AG04450 (cell line): Measurements from ENCODE around the gene TPSAB1. TPM values are rescaled to one million over a fixed set of nuclear protein-coding genes. Genes with fewer than 3 reads are reported as not detected.

Experiments
- CTCF ChIA-PET: fragments of 300-600, 350-600 bp; formaldehyde crosslinking; extraction: SDS; loops from one replicate; lab custom pipeline; 2022; ENCODE audit warnings: antibody characterized with exemption, inconsistent platforms; lab: Charles Lee
- POLR2A ChIA-PET: fragments of 350-600 bp; formaldehyde crosslinking; extraction: SDS; loops from one replicate; lab custom pipeline; 2021; ENCODE audit warnings: antibody characterized with exemption, inconsistent platforms; lab: Yijun Ruan, JAX
- DNase-seq: peaks from one replicate; pipeline ENCODE4 v3.0.0-alpha.2; 2011; ENCODE audit warnings: low read depth, low spot score
- H3K27ac ChIP-seq: one replicate; pipeline ENCODE4 v1.5.1; 2012; ENCODE audit warnings: low read depth, low read length, control low read depth
- H3K27me3 ChIP-seq: one replicate; pipeline ENCODE4 v1.6.0; 2012; ENCODE audit warnings: low read length; ENCODE audit not compliant: control insufficient read depth, insufficient read depth
- H3K4me3 ChIP-seq: 2 replicates; pipeline ENCODE4 v1.5.1; 2011; ENCODE audit warnings: mild to moderate bottlenecking, low read depth, low read length, control low read depth
- H3K9me3 ChIP-seq: 2 replicates; pipeline ENCODE4 v1.5.1; 2012; ENCODE audit warnings: low read length; ENCODE audit not compliant: control insufficient read depth, insufficient read depth
- CTCF ChIP-seq: IDR thresholded peaks from 2 replicates; pipeline ENCODE4 v1.5.1; 2011; ENCODE audit warnings: low read depth, low read length, control low read depth, inconsistent platforms
- polyA plus RNA-seq: library from polyadenylated mRNA; depleted of rRNA; stranded (reverse); fragments of >200 nt; gene quantifications from 2 replicates; pipeline ENCODE4 v1.2.3, GENCODE V29; 2011

Gene TPSAB1
- polyA plus RNA-seq, 1 experiment = not detected

GRCh38 chr16:1286513-1287094 is 46.1 kb downstream of the TPSAB1 start:
- no peak for DNase-seq
- Histone ChIP-seq H3K9me3 (peaks cover 5% of the 10 kb centered on the region; the same call in 1 of the 2 replicates), H3K4me3 (no peak overlapping the region), H3K27ac (no peak overlapping the region), H3K27me3 (peaks cover 65% of the 10 kb centered on the region)
- CTCF ChIA-PET = no interaction called here
- no peak for TF ChIP-seq CTCF
- POLR2A ChIA-PET = no interaction called here

- TF ChIP-seq CTCF = no peak
- H3K9me3 ChIP-seq = peaks cover 5% of the 10 kb centered on the region; the same call in 1 of the 2 replicates
- ChIA-PET CTCF (no interaction called here), POLR2A (no interaction called here)
- DNase-seq = no peak
- peaks cover 71% of the 10 kb centered on the region for H3K27me3 ChIP-seq
- H3K4me3 ChIP-seq = no peak overlapping the region
- no peak overlapping the region for H3K27ac ChIP-seq
Measured at GRCh38 chr16:1287982-1288670, 47.6 kb downstream of the TPSAB1 start.

- ChIA-PET CTCF (no interaction called here), POLR2A (no interaction called here)
- no peak for TF ChIP-seq CTCF
- DNase-seq = no peak
- Histone ChIP-seq H3K27me3 (peaks cover 65% of the 10 kb centered on the region), H3K4me3 (no peak overlapping the region), H3K9me3 (peaks cover 5% of the 10 kb centered on the region; the same call in 1 of the 2 replicates), H3K27ac (peak overlapping the region; percentile 11)
Measured at GRCh38 chr16:1288813-1289476, 48.4 kb downstream of the TPSAB1 start.

- Histone ChIP-seq H3K27me3 (peaks cover 62% of the 10 kb centered on the region), H3K27ac (no peak overlapping the region), H3K4me3 (no peak overlapping the region), H3K9me3 (peaks cover 5% of the 10 kb centered on the region; the same call in 1 of the 2 replicates)
- TF ChIP-seq CTCF = no peak
- POLR2A ChIA-PET = no interaction called here
- no peak for DNase-seq
- CTCF ChIA-PET = no interaction called here
Measured at GRCh38 chr16:1289477-1289866, 49.0 kb downstream of the TPSAB1 start.
